AG04450 (cell line): ENCODE measurements around the gene HECW1. TPM values are rescaled to one million over a fixed set of nuclear protein-coding genes. Genes with fewer than 3 reads are reported as not detected.

Source experiments
- CTCF ChIA-PET: fragments of 300-600, 350-600 bp; formaldehyde crosslinking; extraction: SDS; loops from one replicate; lab custom pipeline; 2022; ENCODE audit warnings: antibody characterized with exemption, inconsistent platforms; lab: Charles Lee
- POLR2A ChIA-PET: fragments of 350-600 bp; formaldehyde crosslinking; extraction: SDS; loops from one replicate; lab custom pipeline; 2021; ENCODE audit warnings: antibody characterized with exemption, inconsistent platforms; lab: Yijun Ruan, JAX
- DNase-seq: peaks from one replicate; pipeline ENCODE4 v3.0.0-alpha.2; 2011; ENCODE audit warnings: low read depth, low spot score
- H3K27ac ChIP-seq: one replicate; pipeline ENCODE4 v1.5.1; 2012; ENCODE audit warnings: low read depth, low read length, control low read depth
- H3K27me3 ChIP-seq: one replicate; pipeline ENCODE4 v1.6.0; 2012; ENCODE audit warnings: low read length; ENCODE audit not compliant: control insufficient read depth, insufficient read depth
- H3K4me3 ChIP-seq: 2 replicates; pipeline ENCODE4 v1.5.1; 2011; ENCODE audit warnings: mild to moderate bottlenecking, low read depth, low read length, control low read depth
- H3K9me3 ChIP-seq: 2 replicates; pipeline ENCODE4 v1.5.1; 2012; ENCODE audit warnings: low read length; ENCODE audit not compliant: control insufficient read depth, insufficient read depth
- CTCF ChIP-seq: IDR thresholded peaks from 2 replicates; pipeline ENCODE4 v1.5.1; 2011; ENCODE audit warnings: low read depth, low read length, control low read depth, inconsistent platforms
- polyA plus RNA-seq: library from polyadenylated mRNA; depleted of rRNA; stranded (reverse); fragments of >200 nt; gene quantifications from 2 replicates; pipeline ENCODE4 v1.2.3, GENCODE V29; 2011

The HECW1 gene
- polyA plus RNA-seq, 1 experiment: 2.6 TPM

GRCh38 chr7:43290978-43291377, 178.5 kb downstream of the HECW1 start:
- ChIA-PET POLR2A (no interaction called here), CTCF (no interaction called here)
- H3K4me3 ChIP-seq: no peak overlapping the region
- no peaks in the 10 kb centered on the region for H3K27me3 ChIP-seq
- H3K27ac ChIP-seq: no peak overlapping the region
- no peak for DNase-seq
- no peak for TF ChIP-seq CTCF
- peaks cover 6% of the 10 kb centered on the region for H3K9me3 ChIP-seq

DNA sequence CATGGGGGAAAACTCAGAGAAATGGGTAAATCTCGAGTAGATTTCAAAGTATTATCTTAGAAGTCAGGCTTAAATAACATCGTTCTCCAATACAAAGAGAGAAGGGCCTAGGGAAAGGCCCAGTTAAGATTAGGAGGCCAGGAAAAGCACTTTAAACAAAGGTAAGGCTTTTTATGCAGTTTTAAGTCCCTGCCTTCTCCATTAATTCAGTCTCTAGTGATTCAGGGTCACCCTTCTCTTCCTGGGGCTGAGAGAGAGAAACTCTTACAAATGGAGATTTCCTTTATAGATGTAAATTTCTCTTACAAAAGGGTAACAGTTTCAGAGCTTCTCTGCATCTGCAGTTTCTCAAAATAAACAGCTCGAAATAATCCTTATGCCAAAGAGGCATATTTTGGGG, 179.3 kb downstream of the HECW1 start:
- TF ChIP-seq CTCF: no peak
- Histone ChIP-seq H3K27me3 (no peaks in the 10 kb centered on the region), H3K27ac (no peak overlapping the region), H3K9me3 (peaks cover 6% of the 10 kb centered on the region), H3K4me3 (no peak overlapping the region)
- no peak for DNase-seq
- CTCF ChIA-PET: no interaction called here
- POLR2A ChIA-PET: no interaction called here

DNA sequence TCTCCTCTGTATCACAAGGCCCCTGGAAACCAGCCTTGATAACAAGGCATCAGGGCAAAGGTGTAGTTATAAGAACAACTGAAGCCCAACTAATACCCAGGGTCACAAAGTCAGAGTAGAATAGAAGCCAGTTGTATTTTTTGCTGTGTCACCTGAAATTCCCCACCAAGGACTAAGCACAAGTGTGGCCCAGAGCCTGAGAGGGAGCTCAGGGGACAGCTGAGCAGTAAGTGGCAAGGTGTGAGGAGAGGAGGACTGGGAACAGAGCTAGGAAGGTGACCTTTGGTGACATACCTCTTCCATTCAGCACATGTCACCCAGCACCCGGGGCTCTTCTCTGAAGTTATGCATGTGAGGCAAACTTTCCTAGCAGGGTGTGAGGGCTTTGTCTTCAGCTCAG, 179.9 kb downstream of the HECW1 start:
- Histone ChIP-seq H3K27me3 (no peaks in the 10 kb centered on the region), H3K4me3 (no peak overlapping the region), H3K9me3 (peaks cover 6% of the 10 kb centered on the region), H3K27ac (no peak overlapping the region)
- POLR2A ChIA-PET: no interaction called here
- CTCF ChIA-PET: no interaction called here
- TF ChIP-seq CTCF: no peak
- no peak for DNase-seq

DNA sequence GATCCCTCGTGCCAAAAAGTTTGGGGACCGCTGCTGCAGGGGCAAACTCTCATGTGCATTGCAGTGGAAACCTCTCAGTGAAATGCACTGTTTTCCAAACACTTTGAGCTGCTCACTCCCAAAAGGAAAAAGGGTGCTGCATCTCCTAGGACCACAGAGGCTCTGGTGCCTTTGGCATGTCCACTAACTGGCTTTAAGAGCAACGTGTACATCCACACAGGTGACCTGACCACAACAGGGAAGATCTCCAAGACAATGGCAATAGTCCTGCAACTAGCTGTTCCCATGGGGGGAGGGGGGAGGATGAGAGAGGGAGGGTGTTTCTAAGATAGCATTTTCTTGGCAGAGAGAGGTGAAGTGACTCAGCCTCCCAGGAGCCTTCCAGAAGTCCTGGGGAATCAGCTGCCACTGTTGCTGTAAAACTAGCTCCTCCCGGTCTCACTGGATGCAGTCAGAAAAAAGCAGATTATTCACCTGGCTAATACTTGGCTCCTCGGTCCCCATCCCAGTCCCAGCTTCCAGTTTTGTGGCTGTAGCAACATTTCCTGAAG, 181.7 kb downstream of the HECW1 start:
- Histone ChIP-seq H3K4me3 (no peak overlapping the region), H3K27me3 (no peaks in the 10 kb centered on the region), H3K9me3 (peaks cover 6% of the 10 kb centered on the region), H3K27ac (no peak overlapping the region)
- POLR2A ChIA-PET: no interaction called here
- TF ChIP-seq CTCF: no peak
- DNase-seq: peak; percentile 34
- CTCF ChIA-PET: interaction anchor here (0.7 to 1.0 kb wide), 2 partner anchors 33 to 353 kb away, joined by 3 to 4 read pairs; no protein-coding TSS in a partner anchor

DNA sequence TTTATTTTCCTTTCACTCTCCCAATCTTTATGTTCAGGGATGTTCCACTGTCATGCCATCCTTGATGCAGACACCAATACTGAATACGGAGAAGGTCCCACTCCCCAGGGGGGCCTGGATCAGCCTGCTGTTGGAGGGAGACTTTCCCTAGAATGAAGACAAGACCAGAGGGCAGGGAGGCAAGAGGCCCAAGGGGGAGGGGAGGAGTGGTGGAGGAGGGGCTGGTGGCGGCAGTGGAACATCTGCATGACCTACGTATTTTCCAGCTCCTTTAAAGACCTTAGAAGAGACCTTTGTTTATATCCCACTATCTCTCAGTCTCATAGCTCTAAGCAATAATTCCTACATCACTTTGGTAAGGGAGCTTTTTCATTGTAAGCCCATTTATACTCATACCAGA, 183.0 kb downstream of the HECW1 start:
- POLR2A ChIA-PET: no interaction called here
- Histone ChIP-seq H3K27ac (no peak overlapping the region), H3K4me3 (no peak overlapping the region), H3K9me3 (peaks cover 4% of the 10 kb centered on the region), H3K27me3 (peaks cover 2% of the 10 kb centered on the region)
- TF ChIP-seq CTCF: no peak
- DNase-seq: no peak
- CTCF ChIA-PET: no interaction called here
